GM18870 (cell line): ENCODE results near the gene POU3F3.

Source experiments
- ATAC-seq: cut with Tn5 transposase; IDR thresholded peaks from one replicate; pipeline ENCODE4 v1.9.1; 2021; ENCODE audit warnings: moderate library complexity; ENCODE audit not compliant: unreplicated experiment

POU3F3 gene

GRCh38 chr2:104872866-104873688 is 19.2 kb downstream of the POU3F3 start:
- peak; percentile 85 for ATAC-seq

GRCh38 chr2:104873689-104874054 is 19.8 kb downstream of the POU3F3 start:
- ATAC-seq: no peak

GRCh38 chr2:104874230-104874629 is 20.3 kb downstream of the POU3F3 start:
- no peak for ATAC-seq

GRCh38 chr2:104875262-104875661 is 21.3 kb downstream of the POU3F3 start:
- no peak for ATAC-seq

- no peak for ATAC-seq
Observed at GRCh38 chr2:104876606-104877570, 23.0 kb downstream of the POU3F3 start.

GRCh38 chr2:104878863-104879512 is 25.1 kb downstream of the POU3F3 start:
- ATAC-seq: no peak

- no peak for ATAC-seq
Observed at GRCh38 chr2:104880076-104880475, 26.2 kb downstream of the POU3F3 start.

- no peak for ATAC-seq
Observed at GRCh38 chr2:104883357-104883756, 29.4 kb downstream of the POU3F3 start.

- no peak for ATAC-seq
Observed at GRCh38 chr2:104885119-104885782, 31.3 kb downstream of the POU3F3 start.

GRCh38 chr2:104887676-104888075 is 33.8 kb downstream of the POU3F3 start:
- no peak for ATAC-seq

- no peak for ATAC-seq
Observed at GRCh38 chr2:104888489-104889258, 34.8 kb downstream of the POU3F3 start.

- no peak for ATAC-seq
Observed at GRCh38 chr2:104889291-104889959, 35.5 kb downstream of the POU3F3 start.

GRCh38 chr2:104889960-104890684 is 36.2 kb downstream of the POU3F3 start:
- no peak for ATAC-seq

- ATAC-seq: no peak
Observed at GRCh38 chr2:104890685-104891069, 36.8 kb downstream of the POU3F3 start.

- ATAC-seq: no peak
Observed at GRCh38 chr2:104891145-104891544, 37.2 kb downstream of the POU3F3 start.

GRCh38 chr2:104896446-104896845 is 42.5 kb downstream of the POU3F3 start:
- no peak for ATAC-seq

- ATAC-seq: no peak
Observed at GRCh38 chr2:104897515-104898184, 43.7 kb downstream of the POU3F3 start.

GRCh38 chr2:104900608-104901007 is 46.7 kb downstream of the POU3F3 start:
- no peak for ATAC-seq
